Activated CD4-positive, alpha-beta T cell treated with anti-CD3 and anti-CD28 coated beads, Interleukin-2, amount 50 U/mL, for 48 hours (primary cell): ENCODE measurements around the gene ING3.

Experiments used
- DNase-seq, 2 experiments: peaks; one replicate each; pipeline ENCODE4 v3.0.0-alpha.2; 2020

ING3 gene

DNA sequence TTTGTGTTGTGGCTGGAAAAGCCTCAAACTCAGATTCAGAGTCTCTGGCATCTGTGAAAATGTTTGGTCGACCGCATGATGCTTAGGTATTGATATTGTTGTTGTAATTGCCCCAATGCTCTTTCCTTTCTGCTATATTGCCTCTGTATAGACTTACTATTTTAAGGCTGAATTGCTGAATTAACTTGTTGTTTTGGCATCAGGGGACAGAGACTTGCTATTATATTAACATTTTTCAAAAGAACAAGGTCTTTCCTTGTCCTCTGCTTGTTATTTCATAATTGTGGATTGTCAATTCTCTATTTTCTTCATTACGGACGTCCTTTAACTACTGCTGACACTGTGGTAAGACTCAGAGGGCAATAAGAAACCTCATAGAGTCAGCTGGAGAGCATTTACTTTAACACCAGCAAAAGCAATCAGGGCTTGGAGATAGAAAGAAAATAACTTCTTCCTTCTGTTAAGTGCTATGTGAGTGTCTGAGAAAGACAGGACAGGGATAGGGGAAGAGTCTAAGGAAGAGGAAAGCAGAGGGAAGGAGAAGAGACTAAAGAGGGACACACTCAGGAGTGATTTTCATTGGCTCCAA, 55.5 kb downstream of the ING3 start:
- no peak for DNase-seq

- DNase-seq = no peak
Measured at GRCh38 chr7:121006711-121007315, 56.2 kb downstream of the ING3 start.

- DNase-seq = no peak
Measured at GRCh38 chr7:121008816-121009215, 58.2 kb downstream of the ING3 start.

DNA sequence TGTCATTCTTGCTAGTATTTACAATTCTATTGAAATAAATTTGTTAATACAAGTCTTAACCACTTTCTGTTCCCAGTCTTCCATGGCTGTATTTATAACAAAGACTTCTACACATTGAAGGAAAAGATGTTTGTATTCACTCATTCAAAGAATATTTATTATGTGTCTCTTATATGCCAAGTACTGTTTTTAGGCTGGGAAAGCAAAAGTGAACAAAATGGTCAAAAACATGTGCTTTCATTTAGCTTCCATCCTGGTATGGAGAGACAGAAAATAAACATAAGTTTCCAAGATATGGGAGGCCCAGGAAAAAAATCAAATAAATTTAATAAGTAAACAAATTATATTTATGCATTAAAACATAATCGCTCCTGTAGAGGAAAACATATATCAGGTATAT, 60.8 kb downstream of the ING3 start:
- DNase-seq = no peak

DNA sequence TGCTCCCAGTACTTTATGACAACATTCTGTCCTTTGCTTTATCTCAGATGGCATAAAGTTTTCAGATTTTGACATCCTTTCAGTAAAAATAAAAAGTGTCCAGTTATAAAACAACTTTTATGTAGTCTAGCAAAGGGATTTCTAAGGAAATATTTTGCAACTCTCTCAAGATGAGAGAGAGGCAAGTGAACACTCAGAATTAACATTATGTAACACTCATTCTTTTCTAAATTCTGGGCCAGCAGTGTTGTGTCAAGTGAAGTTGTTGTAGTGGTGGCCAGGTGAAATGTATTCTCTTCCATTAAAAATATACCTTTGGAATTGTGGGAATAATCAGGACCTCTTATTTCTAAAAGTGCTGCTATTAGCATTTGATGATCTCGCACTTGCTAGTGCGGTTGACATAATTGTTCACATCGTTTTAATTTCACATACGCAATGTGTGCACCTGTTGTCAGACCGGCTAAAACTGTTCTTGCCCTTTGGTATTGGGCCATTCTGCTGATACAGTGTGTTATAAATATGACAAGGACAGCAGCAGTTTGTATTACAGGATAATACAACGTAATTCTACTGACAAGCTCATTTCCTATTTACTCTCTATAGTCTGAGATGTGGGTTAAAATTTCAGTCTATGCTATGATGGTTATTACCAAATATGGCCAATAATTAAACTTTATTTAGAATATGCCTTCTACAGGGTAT, 61.7 kb downstream of the ING3 start:
- no peak for DNase-seq

GRCh38 chr7:121012919-121013318, 62.3 kb downstream of the ING3 start:
- no peak for DNase-seq

- DNase-seq = no peak
Measured at GRCh38 chr7:121015560-121015959, 65.0 kb downstream of the ING3 start.

DNA sequence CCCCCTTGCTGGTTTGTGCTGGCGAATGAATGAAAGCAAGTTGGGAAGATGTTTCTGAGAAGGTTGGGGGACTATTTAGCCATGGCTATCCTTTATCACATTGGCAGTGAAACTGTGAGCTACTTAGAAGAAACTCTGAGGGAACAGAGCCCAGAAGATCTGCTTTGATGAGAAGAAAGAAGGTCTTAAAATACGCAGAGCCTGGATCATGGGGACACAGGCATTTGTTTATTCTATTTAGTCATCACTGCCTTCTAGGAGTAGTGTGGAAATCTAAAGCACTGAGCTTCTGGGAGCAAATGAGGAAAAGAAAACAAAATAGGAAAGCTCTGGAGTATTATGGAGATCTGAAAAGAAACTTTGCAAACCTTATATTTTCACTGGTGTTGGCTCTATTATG, 66.4 kb downstream of the ING3 start:
- DNase-seq = no peak

DNA sequence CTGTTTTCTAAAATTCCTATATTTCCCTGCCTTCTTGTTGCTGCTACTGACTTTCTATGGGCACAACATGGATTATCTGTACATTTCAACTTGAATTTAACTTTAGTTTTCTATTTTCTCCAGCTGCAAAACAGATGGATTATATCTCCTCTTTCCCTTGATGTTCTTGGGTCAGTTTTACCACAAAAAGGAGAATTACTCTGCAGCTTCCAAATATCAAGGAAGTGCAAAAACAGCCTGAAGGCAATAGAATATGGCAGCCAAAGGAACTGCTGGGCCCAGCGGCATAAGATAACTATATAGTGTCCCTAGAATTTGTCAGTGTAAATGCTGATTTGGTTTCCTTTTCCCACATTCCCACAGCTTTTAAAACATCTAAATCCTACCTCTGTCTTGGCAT, 67.0 kb downstream of the ING3 start:
- no peak for DNase-seq

DNA sequence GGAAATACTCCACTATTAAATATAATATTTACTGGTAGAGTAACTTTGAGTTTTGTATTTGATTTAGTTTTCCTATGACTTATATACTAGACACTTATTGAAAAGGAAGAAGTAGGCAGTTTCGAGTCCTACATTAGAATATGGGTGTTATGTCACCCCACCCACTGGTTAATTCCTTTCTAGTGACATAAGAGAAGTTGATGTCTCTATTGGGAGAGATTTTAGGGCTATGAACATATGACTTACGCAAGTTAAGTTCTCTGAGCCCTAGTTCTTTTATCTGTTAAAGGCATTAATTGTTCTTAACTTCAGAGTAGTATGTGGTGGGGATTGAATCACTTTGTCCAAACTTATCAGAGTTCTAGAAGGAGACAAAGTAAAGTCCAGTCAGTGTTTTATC, 68.4 kb downstream of the ING3 start:
- DNase-seq = no peak

GRCh38 chr7:121020249-121020988, 69.8 kb downstream of the ING3 start:
- DNase-seq = no peak

GRCh38 chr7:121020989-121021969, 70.7 kb downstream of the ING3 start:
- no peak for DNase-seq

DNA sequence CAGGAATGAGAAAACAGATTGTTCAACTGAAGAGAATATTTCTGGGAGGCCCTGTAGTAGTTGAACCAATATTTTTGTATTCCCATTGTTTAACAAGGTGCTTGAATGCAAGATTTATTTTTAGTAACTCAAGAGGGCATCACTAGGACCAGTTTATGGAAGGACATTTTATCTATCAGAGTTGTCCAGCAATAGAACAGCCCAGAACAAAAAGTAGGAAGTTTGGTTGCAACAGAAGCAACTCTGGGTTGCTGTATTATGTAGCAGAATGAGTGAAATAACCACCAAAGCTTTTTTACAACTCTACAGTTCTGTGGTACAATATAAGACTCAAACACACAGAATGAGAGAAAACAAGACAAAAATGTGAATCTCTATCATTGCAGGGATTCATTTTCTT, 72.6 kb downstream of the ING3 start:
- DNase-seq = no peak

GRCh38 chr7:121023683-121024511, 73.3 kb downstream of the ING3 start:
- no peak for DNase-seq

DNA sequence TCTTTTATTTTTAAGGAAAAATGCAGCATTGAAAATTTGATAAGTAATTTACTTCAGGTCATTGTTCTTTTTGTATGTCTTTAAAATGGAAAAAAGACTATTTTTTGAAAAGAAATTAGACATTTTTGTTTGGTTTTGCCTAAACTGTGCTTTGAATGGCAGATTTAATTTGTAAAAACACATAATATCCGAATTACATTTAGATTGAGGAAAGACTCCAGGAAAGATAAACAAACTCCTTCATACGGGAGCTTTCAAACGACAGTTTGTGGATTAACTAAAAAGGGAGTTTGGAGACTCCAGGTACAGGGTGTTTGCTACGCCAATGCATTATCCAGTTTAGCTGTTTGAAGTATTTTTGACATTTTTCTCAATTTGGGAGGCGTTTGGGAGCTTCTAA, 74.0 kb downstream of the ING3 start:
- no peak for DNase-seq

DNA sequence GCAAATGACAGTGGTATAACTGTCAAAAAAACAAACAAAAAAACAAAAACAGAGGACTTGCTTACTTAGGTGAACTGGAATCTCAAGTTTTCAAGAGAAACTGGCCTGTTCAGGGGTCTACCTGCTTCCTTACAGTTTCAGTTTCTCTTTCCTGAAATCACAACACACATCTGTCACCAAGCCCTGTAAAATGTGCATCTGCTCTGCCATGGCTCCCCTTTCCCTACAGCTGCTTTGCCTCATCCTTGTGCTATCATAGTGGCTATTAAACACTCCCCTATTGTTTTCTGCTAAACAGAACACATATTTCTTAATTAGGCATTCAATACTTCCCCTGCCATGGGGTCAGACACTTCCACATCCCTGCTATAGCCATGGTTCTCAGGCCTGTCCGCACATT, 75.6 kb downstream of the ING3 start:
- no peak for DNase-seq

- no peak for DNase-seq
Measured at GRCh38 chr7:121026577-121027111, 76.1 kb downstream of the ING3 start.
